Neutrophil (primary cell): Measurements from ENCODE around the gene MBD1.
"Not testable (repeated sequence)": the region's sequence is repeated elsewhere in the genome, so short reads cannot be mapped to it uniquely, and the experiment has no call there.

Source experiments
- H3K27ac ChIP-seq: fragments of 200-600 bp; sonication (generic); 2 replicates; pipeline ENCODE4 v1.5.1; 2016; ENCODE audit warnings: mild to moderate bottlenecking, moderate library complexity
- H3K27me3 ChIP-seq: fragments of 200-600 bp; sonication (generic); 2 replicates; pipeline ENCODE4 v1.6.0; 2016; ENCODE audit warnings: mild to moderate bottlenecking
- H3K36me3 ChIP-seq: fragments of 200-600 bp; sonication (generic); 2 replicates; pipeline ENCODE4 v1.5.1; 2017
- H3K4me1 ChIP-seq, 2 experiments: fragments of 200-600 bp in 1 of 2; sonication (generic) in 1 of 2; 1 replicate in 1 of 2; 2 replicates in 1 of 2; pipeline versions ENCODE4 v1.5.1 to v1.6.1; 2013 to 2016; ENCODE audit warnings: low read depth in 1 of 2, low read length in 1 of 2, mild to moderate bottlenecking in 1 of 2, moderate library complexity in 1 of 2; ENCODE audit not compliant: control insufficient read depth in 1 of 2, insufficient read depth in 1 of 2
- H3K4me3 ChIP-seq, 2 experiments: fragments of 200-600 bp in 1 of 2; sonication (generic) in 1 of 2; 1 replicate in 1 of 2; 2 replicates in 1 of 2; pipeline ENCODE4 v1.5.1; 2013 to 2016; ENCODE audit warnings: low read depth in 1 of 2, low read length in 1 of 2, mild to moderate bottlenecking in 1 of 2, moderate library complexity in 1 of 2
- H3K9me3 ChIP-seq: fragments of 200-600 bp; sonication (generic); 2 replicates; pipeline ENCODE4 v1.5.1; 2016
- CTCF ChIP-seq: fragments of 200-600 bp; sonication (generic); IDR thresholded peaks from 2 replicates; pipeline ENCODE4 v1.5.1; 2016; ENCODE audit warnings: antibody characterized with exemption

MBD1 gene

GRCh38 chr18:50298443-50299284 is 17.3 kb upstream of the MBD1 start:
- Histone ChIP-seq H3K27me3 (peaks cover 44% of the 10 kb centered on the region), H3K9me3 (no peaks in the 10 kb centered on the region), H3K4me3 (peak overlapping the region; percentile 64 to 74), H3K36me3 (no peaks in the 10 kb centered on the region), H3K4me1 (peaks cover 19 to 22% of the 10 kb centered on the region in 2 experiments), H3K27ac (no peak overlapping the region)
- no peak for TF ChIP-seq CTCF

- TF ChIP-seq CTCF: no peak
- Histone ChIP-seq H3K4me1 (peaks cover 19 to 22% of the 10 kb centered on the region in 2 experiments), H3K27me3 (peaks cover 42% of the 10 kb centered on the region), H3K36me3 (no peaks in the 10 kb centered on the region), H3K9me3 (no peaks in the 10 kb centered on the region), H3K27ac (peak overlapping the region; percentile 27), H3K4me3 (peak overlapping the region; percentile 64 to 74)
Observed at GRCh38 chr18:50297621-50298442, 16.5 kb upstream of the MBD1 start.

GRCh38 chr18:50293039-50293438 is 11.7 kb upstream of the MBD1 start:
- Histone ChIP-seq H3K27me3 (peaks cover under 1% of the 10 kb centered on the region), H3K4me3 (no peak overlapping the region), H3K27ac (no peak overlapping the region), H3K4me1 (peaks cover 22 to 28% of the 10 kb centered on the region in 2 experiments), H3K9me3 (no peaks in the 10 kb centered on the region), H3K36me3 (no peaks in the 10 kb centered on the region)
- no peak for TF ChIP-seq CTCF

- Histone ChIP-seq H3K27me3 (no peaks in the 10 kb centered on the region), H3K27ac (no peak overlapping the region), H3K36me3 (peaks cover 19% of the 10 kb centered on the region), H3K4me1 (peaks cover 22 to 24% of the 10 kb centered on the region in 2 experiments), H3K4me3 (no peak overlapping the region), H3K9me3 (no peaks in the 10 kb centered on the region)
- TF ChIP-seq CTCF: no peak
Observed at GRCh38 chr18:50289108-50289443, 7.8 kb upstream of the MBD1 start.

GRCh38 chr18:50288348-50289107 is 7.2 kb upstream of the MBD1 start:
- Histone ChIP-seq H3K4me1 (peaks cover 22 to 24% of the 10 kb centered on the region in 2 experiments), H3K4me3 (peak overlapping the region; percentile 92), H3K36me3 (peaks cover 25% of the 10 kb centered on the region), H3K27ac (peak overlapping the region; percentile 80)
- not testable (repeated sequence) for H3K9me3 ChIP-seq, H3K27me3 ChIP-seq
